Measurements from ENCODE around the gene CAPNS1.
"Not testable (repeated sequence)": the region's sequence is repeated elsewhere in the genome, so short reads cannot be mapped to it uniquely, and the experiment has no call there.

CAPNS1 gene

GRCh38 chr19:36144624-36145023, 4.8 kb downstream of the CAPNS1 start:
- no peak for DNase-seq (ENCODE audit: extremely low read depth in 1 of 2, low read depth in 1 of 2)

- no peak for DNase-seq (ENCODE audit: extremely low read depth in 1 of 2, low read depth in 1 of 2)
Measured at GRCh38 chr19:36149673-36150406, 10.0 kb downstream of the CAPNS1 start.

GRCh38 chr19:36150586-36150985, 10.7 kb downstream of the CAPNS1 start:
- no peak for DNase-seq (ENCODE audit: extremely low read depth in 1 of 2, low read depth in 1 of 2)

GRCh38 chr19:36151144-36152018, 11.5 kb downstream of the CAPNS1 start:
- DNase-seq (ENCODE audit: extremely low read depth in 1 of 2, low read depth in 1 of 2) = no peak

GRCh38 chr19:36152019-36152351, 12.1 kb downstream of the CAPNS1 start:
- no peak for DNase-seq (ENCODE audit: extremely low read depth in 1 of 2, low read depth in 1 of 2)

GRCh38 chr19:36152352-36153091, 12.7 kb downstream of the CAPNS1 start, which contains the start of gene COX7A1:
Gene COX7A1 (minus strand): TSS chr19:36152447. CDS start chr19:36152407, 40 bp downstream.
- DNase-seq (ENCODE audit: extremely low read depth in 1 of 2, low read depth in 1 of 2) = no peak

- DNase-seq (ENCODE audit: extremely low read depth in 1 of 2, low read depth in 1 of 2) = no peak
Measured at GRCh38 chr19:36153126-36153525, 13.3 kb downstream of the CAPNS1 start.

GRCh38 chr19:36160821-36161596, 21.1 kb downstream of the CAPNS1 start:
- DNase-seq (ENCODE audit: extremely low read depth in 1 of 2, low read depth in 1 of 2) = no peak

GRCh38 chr19:36163813-36164212, 23.9 kb downstream of the CAPNS1 start:
- no peak for DNase-seq (ENCODE audit: extremely low read depth in 1 of 2, low read depth in 1 of 2)

GRCh38 chr19:36169084-36169760, 29.4 kb downstream of the CAPNS1 start:
- DNase-seq (ENCODE audit: extremely low read depth in 1 of 2, low read depth in 1 of 2) = no peak

GRCh38 chr19:36172852-36173251, 33.0 kb downstream of the CAPNS1 start:
- DNase-seq (ENCODE audit: extremely low read depth in 1 of 2, low read depth in 1 of 2) = no peak

GRCh38 chr19:36173846-36174245, 34.0 kb downstream of the CAPNS1 start:
- DNase-seq (ENCODE audit: extremely low read depth in 1 of 2, low read depth in 1 of 2) = not testable (repeated sequence)

- DNase-seq (ENCODE audit: extremely low read depth in 1 of 2, low read depth in 1 of 2) = not testable (repeated sequence)
Measured at GRCh38 chr19:36179077-36179476, 39.2 kb downstream of the CAPNS1 start.

- DNase-seq (ENCODE audit: extremely low read depth in 1 of 2, low read depth in 1 of 2) = no peak
Measured at GRCh38 chr19:36182612-36183244, 42.9 kb downstream of the CAPNS1 start.

GRCh38 chr19:36183245-36183628, 43.4 kb downstream of the CAPNS1 start:
- no peak for DNase-seq (ENCODE audit: extremely low read depth in 1 of 2, low read depth in 1 of 2)

- DNase-seq (ENCODE audit: extremely low read depth in 1 of 2, low read depth in 1 of 2) = not testable (repeated sequence)
Measured at GRCh38 chr19:36186722-36187121, 46.9 kb downstream of the CAPNS1 start.

GRCh38 chr19:36196249-36196648, 56.4 kb downstream of the CAPNS1 start:
- DNase-seq (ENCODE audit: extremely low read depth in 1 of 2, low read depth in 1 of 2) = no peak

GRCh38 chr19:36198119-36198518, 58.3 kb downstream of the CAPNS1 start:
- DNase-seq (ENCODE audit: extremely low read depth in 1 of 2, low read depth in 1 of 2) = no peak

Measured in activated CD8-positive, alpha-beta memory T cell treated with anti-CD3 and anti-CD28 coated beads for 1 hour (primary cell).